DND-41 (cell line): ENCODE measurements around the gene MAP7.

Experiments used
- ATAC-seq: fragments of 200-7000 bp; cut with Tn5 transposase; 3 replicates; pipeline ENCODE4 v1.9.1; 2021; ENCODE audit warnings: low read depth; ENCODE audit not compliant: insufficient read depth
- DNase-seq: peaks from one replicate; pipeline ENCODE4 v3.0.0-alpha.2; 2020
- H2AFZ ChIP-seq: 2 replicates; pipeline ENCODE4 v1.6.0; 2012; ENCODE audit warnings: low read depth, low read length
- H3K27ac ChIP-seq: 2 replicates; pipeline ENCODE4 v1.5.1; 2012; ENCODE audit warnings: low read length, inconsistent platforms
- H3K27me3 ChIP-seq: fragments of 200-600 bp; sonication (generic); 2 replicates; pipeline ENCODE4 v1.6.0; 2012; ENCODE audit warnings: low read length, mild to moderate bottlenecking, inconsistent platforms; ENCODE audit not compliant: insufficient read depth, poor library complexity
- H3K36me3 ChIP-seq: 2 replicates; pipeline ENCODE4 v1.5.1; 2012; ENCODE audit warnings: low read length, inconsistent platforms; ENCODE audit not compliant: insufficient read depth
- H3K4me1 ChIP-seq: 2 replicates; pipeline ENCODE4 v1.5.1; 2012; ENCODE audit warnings: mild to moderate bottlenecking, low read length; ENCODE audit not compliant: insufficient read depth
- H3K4me2 ChIP-seq: 2 replicates; pipeline ENCODE4 v1.6.0; 2012; ENCODE audit warnings: mild to moderate bottlenecking, moderate library complexity, low read length, inconsistent platforms; ENCODE audit not compliant: insufficient read depth
- H3K4me3 ChIP-seq, 2 experiments: fragments of 200-600 bp in 1 of 2; shearing (Covaris generic) in 1 of 2; 2 replicates each; pipeline ENCODE4 v1.5.1; 2012 to 2016; ENCODE audit warnings: inconsistent platforms in 2 of 2, low read length in 2 of 2, mild to moderate bottlenecking in 2 of 2, low read depth in 1 of 2, moderate library complexity in 1 of 2
- H3K79me2 ChIP-seq: 2 replicates; pipeline ENCODE4 v1.6.0; 2012; ENCODE audit warnings: low read length, inconsistent platforms; ENCODE audit not compliant: insufficient read depth
- H3K9ac ChIP-seq: 2 replicates; pipeline ENCODE4 v1.6.0; 2012; ENCODE audit warnings: low read depth, mild to moderate bottlenecking, inconsistent platforms, low read length, moderate library complexity
- H3K9me3 ChIP-seq: 2 replicates; pipeline ENCODE4 v1.5.1; 2012; ENCODE audit warnings: low read length, moderate library complexity, mild to moderate bottlenecking, inconsistent platforms; ENCODE audit not compliant: insufficient read depth, severe bottlenecking
- H4K20me1 ChIP-seq: 2 replicates; pipeline ENCODE4 v1.6.0; 2012; ENCODE audit warnings: low read length; ENCODE audit not compliant: insufficient read depth
- EZH2 ChIP-seq: IDR thresholded peaks from 3 replicates; pipeline ENCODE4 v1.6.1; 2012; ENCODE audit warnings: borderline replicate concordance, low read depth, mild to moderate bottlenecking, moderate library complexity, low read length, inconsistent platforms; ENCODE audit not compliant: severe bottlenecking
- TF ChIP-seq, protein P1 (sequence below): IDR thresholded peaks from 2 replicates; pipeline ENCODE4 v1.5.1; 2012; ENCODE audit warnings: borderline replicate concordance, low read length, moderate library complexity, mild to moderate bottlenecking; ENCODE audit not compliant: poor library complexity, severe bottlenecking; ENCODE audit errors: extremely low read depth

Gene MAP7

DNA sequence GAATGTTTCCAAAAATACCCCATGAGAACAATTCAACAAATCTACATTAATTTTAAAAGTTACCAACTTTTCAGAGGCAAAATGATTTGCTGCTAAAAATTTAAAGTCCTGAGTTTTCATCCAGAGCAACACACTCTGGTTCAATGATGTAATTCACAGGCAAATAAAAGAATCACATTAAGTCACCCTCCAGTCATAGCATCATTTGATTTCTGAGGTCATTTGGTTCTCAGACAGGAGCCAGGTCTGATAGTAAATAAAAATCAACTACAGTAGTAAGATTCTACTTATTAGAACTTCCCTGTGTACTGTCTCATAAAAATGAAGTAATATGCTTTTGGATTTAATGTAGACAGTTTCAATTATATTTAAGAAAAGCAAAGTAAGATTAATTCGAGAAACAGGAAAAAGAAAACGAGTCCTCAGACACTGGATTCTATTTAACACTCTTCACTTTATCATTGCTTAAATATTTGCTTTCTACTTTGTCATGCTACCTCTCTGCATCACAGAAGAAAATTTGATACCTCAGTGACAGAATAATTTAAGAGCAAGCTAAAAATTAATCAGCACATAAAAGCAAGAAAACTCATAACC is 25.8 kb downstream of the MAP7 start:
- H3K4me2 ChIP-seq, result no peak overlapping the region
- DNase-seq, result no peak

DNA sequence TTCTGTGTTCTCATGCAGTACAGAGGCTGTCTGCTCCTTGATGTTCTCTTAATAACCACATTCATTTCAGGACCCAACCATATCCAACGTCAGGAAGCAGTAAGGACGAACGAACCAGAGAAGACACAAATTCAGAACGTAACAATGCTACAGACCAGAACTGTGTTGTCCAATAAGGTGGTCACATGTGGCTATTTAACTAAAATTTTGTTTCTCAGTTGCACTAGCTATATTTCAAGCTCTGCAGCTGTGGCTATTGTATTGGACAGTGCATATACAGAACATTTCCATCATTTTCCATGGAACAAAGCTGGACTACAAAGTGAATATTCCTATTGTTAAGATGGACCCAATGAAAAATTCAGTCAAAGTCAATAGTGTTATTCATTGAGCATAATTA is 27.0 kb downstream of the MAP7 start:
- H3K36me3 ChIP-seq, result no peaks in the 10 kb centered on the region
- no peak for ATAC-seq
- H3K27me3 ChIP-seq, result peaks cover 33% of the 10 kb centered on the region
- no peak overlapping the region for H3K27ac ChIP-seq
- H3K79me2 ChIP-seq, result no peaks in the 10 kb centered on the region
- H3K9ac ChIP-seq, result no peak overlapping the region
- no peaks in the 10 kb centered on the region; the same call in 1 of the 2 replicates for H3K4me1 ChIP-seq
- TF ChIP-seq, protein P1, sequence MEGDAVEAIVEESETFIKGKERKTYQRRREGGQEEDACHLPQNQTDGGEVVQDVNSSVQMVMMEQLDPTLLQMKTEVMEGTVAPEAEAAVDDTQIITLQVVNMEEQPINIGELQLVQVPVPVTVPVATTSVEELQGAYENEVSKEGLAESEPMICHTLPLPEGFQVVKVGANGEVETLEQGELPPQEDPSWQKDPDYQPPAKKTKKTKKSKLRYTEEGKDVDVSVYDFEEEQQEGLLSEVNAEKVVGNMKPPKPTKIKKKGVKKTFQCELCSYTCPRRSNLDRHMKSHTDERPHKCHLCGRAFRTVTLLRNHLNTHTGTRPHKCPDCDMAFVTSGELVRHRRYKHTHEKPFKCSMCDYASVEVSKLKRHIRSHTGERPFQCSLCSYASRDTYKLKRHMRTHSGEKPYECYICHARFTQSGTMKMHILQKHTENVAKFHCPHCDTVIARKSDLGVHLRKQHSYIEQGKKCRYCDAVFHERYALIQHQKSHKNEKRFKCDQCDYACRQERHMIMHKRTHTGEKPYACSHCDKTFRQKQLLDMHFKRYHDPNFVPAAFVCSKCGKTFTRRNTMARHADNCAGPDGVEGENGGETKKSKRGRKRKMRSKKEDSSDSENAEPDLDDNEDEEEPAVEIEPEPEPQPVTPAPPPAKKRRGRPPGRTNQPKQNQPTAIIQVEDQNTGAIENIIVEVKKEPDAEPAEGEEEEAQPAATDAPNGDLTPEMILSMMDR, result no peak
- TF ChIP-seq EZH2, result no peak
- no peak for DNase-seq
- peaks cover 2% of the 10 kb centered on the region; the same call in 1 of the 2 replicates for H4K20me1 ChIP-seq
- no peak overlapping the region for H3K4me3 ChIP-seq
- no peak overlapping the region for H2AFZ ChIP-seq
- H3K4me2 ChIP-seq, result no peak overlapping the region
- no peaks in the 10 kb centered on the region for H3K9me3 ChIP-seq

More for the DNA sequence above, 25.8 kb downstream of the MAP7 start:
- no peak for TF ChIP-seq EZH2
- TF ChIP-seq, protein P1, result no peak
- no peak overlapping the region for H3K9ac ChIP-seq
- H3K4me1 ChIP-seq, result no peaks in the 10 kb centered on the region; the same call in 1 of the 2 replicates
- H4K20me1 ChIP-seq, result peaks cover 2% of the 10 kb centered on the region; the same call in 1 of the 2 replicates
- no peaks in the 10 kb centered on the region for H3K36me3 ChIP-seq
- ATAC-seq, result no peak
- no peaks in the 10 kb centered on the region for H3K79me2 ChIP-seq
- H3K9me3 ChIP-seq, result no peaks in the 10 kb centered on the region
- H3K4me3 ChIP-seq, result no peak overlapping the region
- H3K27me3 ChIP-seq, result peaks cover 33% of the 10 kb centered on the region
- H3K27ac ChIP-seq, result no peak overlapping the region
- H2AFZ ChIP-seq, result no peak overlapping the region

DNA sequence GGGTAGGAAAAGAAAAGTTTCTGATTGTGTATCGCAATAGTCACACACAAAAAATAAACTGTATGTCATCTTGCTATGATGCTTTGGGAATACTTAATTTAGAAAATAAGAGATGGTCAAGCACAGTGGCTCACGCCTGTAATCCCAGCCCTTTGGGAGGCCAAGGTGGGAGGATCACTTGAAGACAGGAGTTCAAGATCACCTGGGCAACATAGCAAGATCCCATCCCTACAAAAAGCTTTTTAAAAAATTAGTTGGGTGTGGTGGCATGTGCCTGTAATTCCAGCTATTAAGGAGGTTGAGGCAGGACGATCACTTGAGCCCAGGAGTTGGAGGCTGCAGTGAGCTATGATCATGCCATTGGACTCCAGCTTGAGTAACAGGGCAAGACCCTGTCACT is 27.6 kb downstream of the MAP7 start:
- Histone ChIP-seq H3K27me3 (peaks cover 33% of the 10 kb centered on the region), H3K4me2 (no peak overlapping the region), H3K9ac (no peak overlapping the region), H2AFZ (no peak overlapping the region), H3K4me3 (no peak overlapping the region), H3K9me3 (no peaks in the 10 kb centered on the region), H4K20me1 (peaks cover 2% of the 10 kb centered on the region; the same call in 1 of the 2 replicates), H3K79me2 (no peaks in the 10 kb centered on the region), H3K27ac (no peak overlapping the region), H3K36me3 (no peaks in the 10 kb centered on the region), H3K4me1 (no peaks in the 10 kb centered on the region; the same call in 1 of the 2 replicates)
- TF ChIP-seq EZH2, result no peak
- DNase-seq, result no peak
- ATAC-seq, result no peak

DNA sequence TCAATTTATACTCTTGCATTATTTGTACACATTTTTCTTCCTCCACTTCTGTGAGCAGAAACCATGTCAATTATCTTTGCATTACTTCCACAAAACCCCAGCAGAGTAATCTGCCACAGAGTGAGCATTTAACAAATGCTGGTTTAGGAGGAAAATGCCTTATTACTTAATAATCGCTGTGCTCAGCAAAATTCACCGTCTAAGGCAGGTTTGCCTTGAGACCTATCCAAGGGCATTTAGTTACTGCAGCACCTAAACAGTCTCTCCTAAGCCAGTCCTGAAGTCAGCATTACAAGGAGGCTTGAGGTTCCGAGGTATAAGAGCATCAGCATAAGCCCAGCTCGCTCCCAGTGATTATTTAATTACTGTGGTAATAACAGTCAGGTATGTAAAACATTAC is 28.3 kb downstream of the MAP7 start:
- Histone ChIP-seq H3K9me3 (no peaks in the 10 kb centered on the region), H3K79me2 (no peaks in the 10 kb centered on the region), H3K9ac (no peak overlapping the region), H3K36me3 (no peaks in the 10 kb centered on the region), H3K27ac (no peak overlapping the region), H2AFZ (no peak overlapping the region), H3K4me3 (no peak overlapping the region), H3K27me3 (peaks cover 28% of the 10 kb centered on the region), H4K20me1 (peaks cover 2% of the 10 kb centered on the region; the same call in 1 of the 2 replicates), H3K4me2 (no peak overlapping the region), H3K4me1 (no peaks in the 10 kb centered on the region; the same call in 1 of the 2 replicates)
- DNase-seq (no peak), ATAC-seq (no peak)
- TF ChIP-seq EZH2, result no peak
- TF ChIP-seq, protein P1, result no peak
